ENCODE measurements around the gene B3GNT8.

DNA sequence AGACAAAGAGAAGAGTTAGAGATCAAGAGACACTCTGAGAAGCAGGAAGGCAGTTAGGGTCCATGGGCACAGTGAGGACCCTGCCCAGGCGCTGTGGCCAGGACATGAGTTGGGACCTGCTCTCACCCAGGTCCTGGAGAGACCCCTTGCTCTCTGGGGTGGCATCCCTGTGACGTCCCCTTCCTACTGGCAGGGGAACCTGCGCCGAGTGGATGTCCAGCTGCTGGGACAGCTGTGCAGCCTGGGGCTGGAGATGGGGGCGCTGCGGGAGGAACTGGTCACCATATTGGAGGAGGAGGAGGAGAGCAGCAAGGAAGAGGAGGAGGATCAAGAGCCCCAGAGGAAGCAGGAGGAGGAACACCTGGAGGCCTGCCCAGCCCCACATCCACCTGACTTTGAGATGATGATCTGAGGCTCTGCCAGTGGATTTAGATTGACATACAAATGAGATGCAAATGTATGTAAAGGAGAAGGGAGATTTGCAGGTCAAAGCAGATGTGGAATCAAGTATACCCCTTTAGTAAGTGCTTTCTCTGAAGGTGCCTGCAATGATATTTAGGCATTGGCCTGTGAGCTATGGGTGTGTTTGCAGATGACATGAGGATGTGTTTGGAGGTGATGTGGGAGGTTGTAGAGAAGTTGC is 16.8 kb upstream of the B3GNT8 start:
- TF ChIP-seq, protein P1, sequence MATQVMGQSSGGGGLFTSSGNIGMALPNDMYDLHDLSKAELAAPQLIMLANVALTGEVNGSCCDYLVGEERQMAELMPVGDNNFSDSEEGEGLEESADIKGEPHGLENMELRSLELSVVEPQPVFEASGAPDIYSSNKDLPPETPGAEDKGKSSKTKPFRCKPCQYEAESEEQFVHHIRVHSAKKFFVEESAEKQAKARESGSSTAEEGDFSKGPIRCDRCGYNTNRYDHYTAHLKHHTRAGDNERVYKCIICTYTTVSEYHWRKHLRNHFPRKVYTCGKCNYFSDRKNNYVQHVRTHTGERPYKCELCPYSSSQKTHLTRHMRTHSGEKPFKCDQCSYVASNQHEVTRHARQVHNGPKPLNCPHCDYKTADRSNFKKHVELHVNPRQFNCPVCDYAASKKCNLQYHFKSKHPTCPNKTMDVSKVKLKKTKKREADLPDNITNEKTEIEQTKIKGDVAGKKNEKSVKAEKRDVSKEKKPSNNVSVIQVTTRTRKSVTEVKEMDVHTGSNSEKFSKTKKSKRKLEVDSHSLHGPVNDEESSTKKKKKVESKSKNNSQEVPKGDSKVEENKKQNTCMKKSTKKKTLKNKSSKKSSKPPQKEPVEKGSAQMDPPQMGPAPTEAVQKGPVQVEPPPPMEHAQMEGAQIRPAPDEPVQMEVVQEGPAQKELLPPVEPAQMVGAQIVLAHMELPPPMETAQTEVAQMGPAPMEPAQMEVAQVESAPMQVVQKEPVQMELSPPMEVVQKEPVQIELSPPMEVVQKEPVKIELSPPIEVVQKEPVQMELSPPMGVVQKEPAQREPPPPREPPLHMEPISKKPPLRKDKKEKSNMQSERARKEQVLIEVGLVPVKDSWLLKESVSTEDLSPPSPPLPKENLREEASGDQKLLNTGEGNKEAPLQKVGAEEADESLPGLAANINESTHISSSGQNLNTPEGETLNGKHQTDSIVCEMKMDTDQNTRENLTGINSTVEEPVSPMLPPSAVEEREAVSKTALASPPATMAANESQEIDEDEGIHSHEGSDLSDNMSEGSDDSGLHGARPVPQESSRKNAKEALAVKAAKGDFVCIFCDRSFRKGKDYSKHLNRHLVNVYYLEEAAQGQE (IDR thresholded peaks at IDR 0.05; ENCODE audit: low read depth, low read length) = no peak
- TF ChIP-seq POLR2AphosphoS5 (IDR thresholded peaks at IDR 0.05; ENCODE audit: low read depth, low read length) (no peak), NRF1 (IDR thresholded peaks at IDR 0.05; ENCODE audit: low read depth, low read length) (no peak), TAF1 (IDR thresholded peaks at IDR 0.05; ENCODE audit: borderline replicate concordance, low read depth, low read length) (no peak), EP300 (IDR thresholded peaks at IDR 0.05; ENCODE audit: borderline replicate concordance in 1 of 2, low read depth in 1 of 2, low read length in 1 of 2) (no peak)
